NCI-H2227 treated with DMSO at 0.1 percent for 48 hours (cell line): Measurements from ENCODE around the gene KRTAP12-4.
"Not testable (repeated sequence)": the region's sequence is repeated elsewhere in the genome, so short reads cannot be mapped to it uniquely, and the experiment has no call there.

Experiments
- DNase-seq: peaks from one replicate; lab custom pipeline; 2025; lab: John Stamatoyannopoulos, UW

KRTAP12-4 gene

DNA sequence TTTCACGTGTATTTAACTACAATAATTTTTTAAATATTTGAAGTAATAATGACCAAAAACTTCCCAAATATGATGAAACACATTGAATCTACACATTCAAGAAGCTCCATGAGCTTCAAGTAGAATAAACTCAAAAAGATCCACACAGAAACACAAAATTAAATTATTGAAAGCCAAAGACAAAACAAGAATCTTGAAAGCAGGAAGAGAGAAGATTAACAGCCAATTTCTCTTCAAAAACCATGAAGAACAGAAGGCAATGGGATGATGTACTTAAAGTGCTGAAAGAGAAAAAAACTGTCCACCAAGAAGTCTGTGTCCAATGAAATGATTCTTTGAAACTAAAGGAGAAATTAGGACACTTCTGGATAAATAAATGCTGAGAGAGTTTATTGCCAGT lies 22.4 kb downstream of the KRTAP12-4 start:
- no peak for DNase-seq

GRCh38 chr21:44630440-44630839 lies 24.0 kb downstream of the KRTAP12-4 start:
- DNase-seq = no peak

GRCh38 chr21:44628707-44629391 lies 25.6 kb downstream of the KRTAP12-4 start:
- no peak for DNase-seq

- DNase-seq = not testable (repeated sequence)
Observed at GRCh38 chr21:44627831-44628233, 26.6 kb downstream of the KRTAP12-4 start.

DNA sequence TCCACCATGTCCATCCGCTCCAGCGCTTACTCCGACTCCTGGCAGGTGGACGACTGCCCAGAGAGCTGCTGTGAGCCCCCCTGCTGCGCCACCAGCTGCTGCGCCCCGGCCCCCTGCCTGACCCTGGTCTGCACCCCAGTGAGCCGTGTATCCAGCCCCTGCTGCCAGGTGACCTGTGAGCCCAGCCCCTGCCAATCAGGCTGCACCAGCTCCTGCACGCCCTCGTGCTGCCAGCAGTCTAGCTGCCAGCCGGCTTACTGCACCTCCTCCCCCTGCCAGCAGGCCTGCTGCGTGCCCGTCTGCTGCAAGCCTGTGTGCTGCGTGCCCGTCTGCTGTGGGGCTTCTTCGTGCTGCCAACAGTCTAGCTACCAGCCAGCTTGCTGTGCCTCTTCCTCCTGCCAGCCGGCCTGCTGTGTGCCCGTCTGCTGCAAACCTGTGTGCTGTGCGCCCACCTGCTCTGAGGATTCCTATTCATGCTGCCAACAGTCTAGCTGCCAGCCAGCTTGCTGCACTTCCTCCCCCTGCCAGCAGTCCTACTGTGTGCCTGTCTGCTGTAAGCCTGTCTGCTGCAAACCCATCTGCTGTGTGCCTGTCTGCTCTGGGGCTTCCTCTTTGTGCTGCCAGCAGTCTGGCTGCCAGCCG lies 27.2 kb downstream of the KRTAP12-4 start:
- DNase-seq = not testable (repeated sequence)

GRCh38 chr21:44626673-44627143 lies 27.8 kb downstream of the KRTAP12-4 start, which contains the start of gene KRTAP10-9:
KRTAP10-9 (plus strand) TSS chr21:44627093; CDS start chr21:44627172, 79 bp downstream.
- DNase-seq = no peak

GRCh38 chr21:44626262-44626661 lies 28.2 kb downstream of the KRTAP12-4 start:
- no peak for DNase-seq

DNA sequence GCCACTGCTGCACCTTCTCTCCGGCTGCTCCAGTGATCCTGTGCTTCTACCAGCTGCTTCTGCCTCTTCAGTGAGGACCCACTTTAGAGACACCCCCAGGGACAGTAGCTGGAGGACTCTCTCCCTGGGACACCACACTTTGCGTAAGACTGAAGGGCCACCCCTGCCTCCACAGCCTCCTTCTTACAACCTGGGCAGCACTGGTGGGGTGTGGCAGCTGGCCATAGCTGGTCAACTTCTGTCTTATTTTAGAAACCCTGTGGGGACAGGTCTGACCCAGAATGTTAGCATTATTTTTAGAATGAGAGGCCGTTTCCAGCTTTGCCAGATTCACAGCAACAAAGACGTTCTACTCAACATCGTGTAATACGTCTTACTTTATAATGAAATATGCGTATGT lies 28.7 kb downstream of the KRTAP12-4 start:
- no peak for DNase-seq

DNA sequence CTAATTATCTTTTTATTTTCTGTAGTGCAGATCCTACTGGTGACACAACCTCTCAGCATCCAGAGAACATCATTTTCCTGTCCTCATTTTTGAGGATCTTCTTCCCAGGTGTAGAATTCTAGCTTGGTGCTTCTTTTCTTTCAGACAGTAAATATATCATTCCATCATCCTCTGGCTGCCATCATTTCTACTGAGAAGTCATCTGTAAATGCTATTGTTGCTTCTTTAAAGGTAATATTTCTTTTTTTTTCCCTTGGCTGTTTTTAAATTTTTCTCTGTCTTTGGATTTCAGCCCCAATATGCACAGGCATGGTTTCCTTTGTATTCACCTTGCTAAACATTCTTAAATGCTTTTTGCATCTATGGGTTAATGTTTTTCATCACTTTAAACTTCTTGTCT lies 30.9 kb downstream of the KRTAP12-4 start:
- DNase-seq = no peak

GRCh38 chr21:44619886-44620285 lies 34.6 kb downstream of the KRTAP12-4 start:
- no peak for DNase-seq

- no peak for DNase-seq
Observed at GRCh38 chr21:44618909-44619308, 35.5 kb downstream of the KRTAP12-4 start.

DNA sequence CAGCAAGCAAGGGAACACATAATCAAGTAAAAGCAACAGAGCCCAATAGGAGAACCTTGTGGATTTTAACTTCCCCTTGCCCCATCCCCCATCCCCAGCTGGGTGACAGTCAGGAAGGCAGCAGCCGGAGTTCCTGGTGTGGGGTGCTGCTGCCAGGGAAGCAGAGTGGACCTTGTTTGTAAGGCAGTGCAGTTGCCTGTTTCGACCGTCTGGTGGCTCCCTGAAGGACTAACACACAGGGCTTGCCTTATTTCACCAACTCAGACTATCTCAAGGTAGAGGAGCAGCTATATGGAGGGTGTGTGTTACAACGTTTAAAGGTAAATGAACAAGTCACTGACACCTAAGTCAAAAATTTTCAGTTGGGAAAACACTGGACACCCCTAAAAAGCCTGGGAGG lies 36.0 kb downstream of the KRTAP12-4 start:
- no peak for DNase-seq

GRCh38 chr21:44617071-44617501 lies 37.4 kb downstream of the KRTAP12-4 start:
- no peak for DNase-seq

- DNase-seq = no peak
Observed at GRCh38 chr21:44616591-44616926, 37.9 kb downstream of the KRTAP12-4 start.

DNA sequence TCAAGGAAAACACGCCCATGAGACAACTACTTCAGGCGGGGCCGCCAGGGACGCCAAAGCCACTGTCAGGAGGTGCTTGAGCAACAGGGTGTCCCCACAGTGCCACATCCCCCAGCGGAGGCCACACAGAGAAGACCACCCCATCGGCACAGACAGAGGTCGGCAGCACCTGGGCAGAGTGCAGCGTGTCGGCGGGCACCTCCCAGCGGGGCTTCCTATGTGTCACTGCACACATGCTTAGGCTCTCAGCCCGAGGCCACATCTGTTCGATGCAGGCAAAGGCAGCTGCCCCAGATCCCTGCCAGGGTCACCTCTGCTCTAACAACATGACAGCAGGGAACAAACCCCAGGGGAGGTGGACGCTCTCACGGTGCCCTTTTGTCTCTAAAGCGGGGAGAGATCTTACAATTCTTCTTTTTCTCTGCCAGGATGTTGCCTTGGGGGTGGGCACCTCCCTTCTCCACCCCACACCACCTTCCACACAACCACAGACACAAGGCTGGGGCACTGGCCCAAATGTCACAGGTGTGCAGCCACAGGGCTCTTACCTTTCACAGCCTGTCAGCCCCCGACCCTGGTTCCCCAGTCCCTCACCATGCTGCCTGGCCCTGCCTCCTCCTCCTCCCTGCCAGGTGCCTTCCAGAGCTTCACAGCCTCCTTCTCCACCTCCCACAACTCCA lies 38.4 kb downstream of the KRTAP12-4 start:
- DNase-seq = no peak

GRCh38 chr21:44615466-44615865 lies 39.0 kb downstream of the KRTAP12-4 start:
- no peak for DNase-seq

- no peak for DNase-seq
Observed at GRCh38 chr21:44614961-44615391, 39.5 kb downstream of the KRTAP12-4 start.

- no peak for DNase-seq
Observed at GRCh38 chr21:44614161-44614631, 40.3 kb downstream of the KRTAP12-4 start.

DNA sequence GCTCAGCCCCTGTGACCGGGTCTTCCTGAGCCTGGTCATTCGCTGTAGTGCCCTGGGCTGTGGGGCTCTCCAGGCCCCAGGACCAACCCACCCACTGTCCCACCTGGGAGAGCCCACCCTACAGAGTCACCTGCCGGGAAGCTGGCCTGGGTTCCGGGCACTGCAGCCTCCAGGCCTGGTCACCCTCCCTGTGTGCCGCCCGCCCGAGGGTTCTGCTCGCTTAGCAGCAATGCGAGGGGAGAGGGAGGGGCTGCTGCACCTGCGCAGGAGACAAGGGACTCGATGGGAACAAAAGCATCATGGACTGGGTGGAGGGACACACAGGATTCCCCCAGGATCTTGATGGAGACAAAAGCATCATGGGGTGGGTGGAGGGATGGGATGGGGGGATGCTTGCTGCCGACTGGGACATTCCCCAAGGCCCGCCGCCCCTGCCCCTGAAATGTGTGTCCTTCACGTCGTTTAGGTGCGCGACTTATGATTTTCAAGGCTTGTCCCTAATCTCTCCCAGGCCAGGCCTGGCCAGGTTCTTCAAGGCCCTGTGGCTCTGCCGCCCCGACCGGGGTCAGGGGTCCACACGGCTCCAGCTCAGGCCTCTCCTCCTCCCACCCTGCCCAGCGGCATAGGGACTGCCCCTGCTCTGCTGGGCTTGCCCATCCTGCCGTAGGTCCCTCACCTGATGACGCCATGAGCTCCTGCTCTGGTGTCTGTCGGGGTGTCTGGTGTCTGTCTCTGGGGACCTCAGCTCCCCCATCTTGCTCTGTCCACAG lies 40.9 kb downstream of the KRTAP12-4 start:
- no peak for DNase-seq

- no peak for DNase-seq
Observed at GRCh38 chr21:44612669-44613229, 41.7 kb downstream of the KRTAP12-4 start.

DNA sequence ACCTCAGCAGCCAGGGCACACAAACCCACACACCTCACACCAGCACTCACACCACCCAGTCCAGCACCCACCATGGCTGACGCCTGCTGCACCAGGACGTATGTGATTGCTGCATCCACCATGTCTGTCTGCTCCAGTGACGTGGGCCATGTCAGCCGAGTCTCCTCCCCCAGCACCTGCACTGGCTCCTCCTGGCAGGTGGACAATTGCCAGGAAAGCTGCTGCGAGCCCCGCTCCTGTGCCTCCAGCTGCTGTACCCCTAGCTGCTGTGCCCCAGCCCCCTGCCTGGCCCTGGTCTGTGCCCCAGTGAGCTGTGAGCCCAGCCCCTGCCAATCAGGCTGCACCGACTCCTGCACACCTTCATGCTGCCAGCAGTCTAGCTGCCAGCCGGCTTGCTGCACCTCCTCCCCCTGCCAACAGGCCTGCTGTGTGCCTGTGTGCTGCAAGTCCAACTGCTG lies 42.4 kb downstream of the KRTAP12-4 start, which contains the start of gene KRTAP10-8:
TSS of gene KRTAP10-8 (plus strand) at position 51 of the 458 bp plus-strand sequence. CDS start at position 73, 22 bp downstream.
- DNase-seq = no peak
